HUES48 (cell line): ENCODE data around the gene RBCK1.

Source experiments
- H3K27ac ChIP-seq: one replicate; pipeline ENCODE4 v1.7.0; 2013; ENCODE audit warnings: low read depth, low read length, inconsistent platforms
- H3K27me3 ChIP-seq: 2 replicates; pipeline ENCODE4 v1.6.1; 2013; ENCODE audit warnings: mild to moderate bottlenecking, low read length; ENCODE audit not compliant: control insufficient read depth, insufficient read depth
- H3K36me3 ChIP-seq: 2 replicates; pipeline ENCODE4 v1.6.1; 2013; ENCODE audit warnings: low read length; ENCODE audit not compliant: control insufficient read depth, insufficient read depth
- H3K4me1 ChIP-seq: 2 replicates; pipeline ENCODE4 v1.6.1; 2013; ENCODE audit warnings: mild to moderate bottlenecking, low read length; ENCODE audit not compliant: control insufficient read depth, insufficient read depth
- H3K4me3 ChIP-seq: 2 replicates; pipeline ENCODE4 v1.5.1; 2013; ENCODE audit warnings: mild to moderate bottlenecking, low read depth, low read length
- H3K9ac ChIP-seq: 2 replicates; pipeline ENCODE4 v1.6.1; 2013; ENCODE audit warnings: mild to moderate bottlenecking, low read depth, low read length, moderate library complexity
- H3K9me3 ChIP-seq: 2 replicates; pipeline ENCODE4 v1.6.1; 2013; ENCODE audit warnings: low read length; ENCODE audit not compliant: control insufficient read depth, insufficient read depth

RBCK1 gene

GRCh38 chr20:480044-480443 lies 71.9 kb downstream of the RBCK1 start:
- H3K9ac ChIP-seq: no peak overlapping the region
- no peak overlapping the region for H3K4me3 ChIP-seq
- no peaks in the 10 kb centered on the region for H3K4me1 ChIP-seq
- H3K9me3 ChIP-seq: no peaks in the 10 kb centered on the region
- H3K27me3 ChIP-seq: no peaks in the 10 kb centered on the region
- peaks cover 79% of the 10 kb centered on the region for H3K36me3 ChIP-seq
- H3K27ac ChIP-seq: no peak overlapping the region

- no peaks in the 10 kb centered on the region for H3K9me3 ChIP-seq
- no peaks in the 10 kb centered on the region for H3K4me1 ChIP-seq
- peaks cover 86% of the 10 kb centered on the region for H3K36me3 ChIP-seq
- H3K27me3 ChIP-seq: no peaks in the 10 kb centered on the region
- H3K4me3 ChIP-seq: no peak overlapping the region
- no peak overlapping the region for H3K27ac ChIP-seq
- H3K9ac ChIP-seq: no peak overlapping the region
Observed at GRCh38 chr20:481167-481566, 73.1 kb downstream of the RBCK1 start.
